ENCODE data around the gene RBL2. TPM values are rescaled to one million over a fixed set of nuclear protein-coding genes. Genes with fewer than 3 reads are reported as not detected.

The RBL2 gene
- total and polyA plus RNA-seq, 2 of the 13 experiments (the other 11 are each of a cell fraction or from before 2014, with no cell fraction given) = 41.2 to 60.9 TPM

DNA sequence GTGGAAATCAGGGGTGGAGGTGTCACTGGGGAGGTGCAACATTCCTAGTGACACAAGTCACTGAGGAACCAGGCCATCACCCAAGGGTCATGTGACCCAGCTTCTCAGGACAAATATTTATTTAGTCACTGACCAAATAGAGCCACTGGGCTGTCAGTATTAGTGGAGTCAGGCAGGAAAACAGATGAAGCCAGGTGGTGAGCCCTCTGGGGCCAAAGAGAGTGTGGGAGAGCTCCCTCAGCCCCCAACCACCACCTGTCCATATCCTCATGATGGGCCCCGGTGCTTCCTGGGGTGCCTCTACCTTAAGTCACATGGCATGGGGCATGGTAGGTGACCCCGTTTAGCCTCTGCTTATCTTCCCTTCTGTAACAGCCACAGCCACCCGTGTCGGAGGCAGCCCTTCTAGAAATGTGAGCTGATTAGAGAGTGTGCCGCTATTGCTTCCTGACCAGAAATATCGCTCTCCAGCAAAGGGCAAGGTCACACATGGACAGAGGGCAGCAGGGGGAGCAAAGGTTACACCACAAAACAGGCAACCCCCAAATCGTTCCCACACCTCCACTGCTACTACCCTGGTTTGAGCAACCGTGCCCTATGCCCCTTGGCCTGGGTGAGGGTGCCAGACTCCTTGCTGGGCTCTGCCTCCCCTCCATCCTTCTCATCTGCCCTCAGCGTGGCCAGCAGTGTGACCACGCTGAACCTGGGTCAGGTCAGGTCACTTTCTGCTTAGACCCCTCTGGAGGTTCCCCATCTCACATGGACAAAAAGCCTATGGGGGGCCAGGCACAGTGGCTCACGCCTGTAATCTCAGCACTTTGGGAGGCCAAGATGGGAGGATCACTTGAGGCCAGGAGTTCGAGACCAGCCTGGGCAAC is 77.4 kb downstream of the RBL2 start (continued):
- no peak for TF ChIP-seq ZNF660 (CRISPR knock-in tag; IDR thresholded peaks at IDR 0.05; ENCODE audit: borderline replicate concordance, low read depth)
- no peak; the same call in 1 of the 2 replicates for TF ChIP-seq FOXJ3 (CRISPR knock-in tag; IDR thresholded peaks at IDR 0.05; ENCODE audit: borderline replicate concordance)
- TF ChIP-seq SNRNP70 (IDR thresholded peaks at IDR 0.05; ENCODE audit: low read depth, low read length) = no peak
- 0 out of 2 replicates have a peak, but pooled peaks have one; percentile 18 for TF ChIP-seq SRF (IDR thresholded peaks at IDR 0.05; ENCODE audit: low read depth, low read length)
- peak; percentile 65; the same call in 1 of the 2 replicates for TF ChIP-seq SNAI1 (CRISPR knock-in tag; IDR thresholded peaks at IDR 0.05; ENCODE audit: borderline replicate concordance)
- no peak; the same call in 1 of the 2 replicates for TF ChIP-seq ZNF263 (CRISPR knock-in tag; IDR thresholded peaks at IDR 0.05)
- no peak; the same call in 1 of the 2 replicates for TF ChIP-seq THAP11 (CRISPR knock-in tag; IDR thresholded peaks at IDR 0.05)
- no peak for TF ChIP-seq ZNF577 (CRISPR knock-in tag; IDR thresholded peaks at IDR 0.05; ENCODE audit: borderline replicate concordance, low read depth)
- no peak for TF ChIP-seq ZNF557 (CRISPR knock-in tag; IDR thresholded peaks at IDR 0.05)
- TF ChIP-seq ZMAT3 (CRISPR knock-in tag; conservative IDR thresholded peaks at IDR 0.05) = peak; percentile 64; the same call in 1 of the 2 replicates
- TF ChIP-seq ZSCAN20 (CRISPR knock-in tag; IDR thresholded peaks at IDR 0.05; ENCODE audit: borderline replicate concordance) = no peak
- TF ChIP-seq, protein P1, sequence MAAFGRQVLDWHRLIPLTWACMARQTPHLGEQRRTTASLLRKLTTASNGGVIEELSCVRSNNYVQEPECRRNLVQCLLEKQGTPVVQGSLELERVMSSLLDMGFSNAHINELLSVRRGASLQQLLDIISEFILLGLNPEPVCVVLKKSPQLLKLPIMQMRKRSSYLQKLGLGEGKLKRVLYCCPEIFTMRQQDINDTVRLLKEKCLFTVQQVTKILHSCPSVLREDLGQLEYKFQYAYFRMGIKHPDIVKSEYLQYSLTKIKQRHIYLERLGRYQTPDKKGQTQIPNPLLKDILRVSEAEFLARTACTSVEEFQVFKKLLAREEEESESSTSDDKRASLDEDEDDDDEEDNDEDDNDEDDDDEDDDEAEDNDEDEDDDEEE (CRISPR knock-in tag; IDR thresholded peaks at IDR 0.05) = no peak
- peak; percentile 70; the same call in 1 of the 2 replicates for TF ChIP-seq SIX4 (CRISPR knock-in tag; IDR thresholded peaks at IDR 0.05)
- no peak for TF ChIP-seq MBNL3 (CRISPR knock-in tag; conservative IDR thresholded peaks at IDR 0.05)
- no peak for TF ChIP-seq ZNF709 (CRISPR knock-in tag; IDR thresholded peaks at IDR 0.05)
- TF ChIP-seq, protein P2, sequence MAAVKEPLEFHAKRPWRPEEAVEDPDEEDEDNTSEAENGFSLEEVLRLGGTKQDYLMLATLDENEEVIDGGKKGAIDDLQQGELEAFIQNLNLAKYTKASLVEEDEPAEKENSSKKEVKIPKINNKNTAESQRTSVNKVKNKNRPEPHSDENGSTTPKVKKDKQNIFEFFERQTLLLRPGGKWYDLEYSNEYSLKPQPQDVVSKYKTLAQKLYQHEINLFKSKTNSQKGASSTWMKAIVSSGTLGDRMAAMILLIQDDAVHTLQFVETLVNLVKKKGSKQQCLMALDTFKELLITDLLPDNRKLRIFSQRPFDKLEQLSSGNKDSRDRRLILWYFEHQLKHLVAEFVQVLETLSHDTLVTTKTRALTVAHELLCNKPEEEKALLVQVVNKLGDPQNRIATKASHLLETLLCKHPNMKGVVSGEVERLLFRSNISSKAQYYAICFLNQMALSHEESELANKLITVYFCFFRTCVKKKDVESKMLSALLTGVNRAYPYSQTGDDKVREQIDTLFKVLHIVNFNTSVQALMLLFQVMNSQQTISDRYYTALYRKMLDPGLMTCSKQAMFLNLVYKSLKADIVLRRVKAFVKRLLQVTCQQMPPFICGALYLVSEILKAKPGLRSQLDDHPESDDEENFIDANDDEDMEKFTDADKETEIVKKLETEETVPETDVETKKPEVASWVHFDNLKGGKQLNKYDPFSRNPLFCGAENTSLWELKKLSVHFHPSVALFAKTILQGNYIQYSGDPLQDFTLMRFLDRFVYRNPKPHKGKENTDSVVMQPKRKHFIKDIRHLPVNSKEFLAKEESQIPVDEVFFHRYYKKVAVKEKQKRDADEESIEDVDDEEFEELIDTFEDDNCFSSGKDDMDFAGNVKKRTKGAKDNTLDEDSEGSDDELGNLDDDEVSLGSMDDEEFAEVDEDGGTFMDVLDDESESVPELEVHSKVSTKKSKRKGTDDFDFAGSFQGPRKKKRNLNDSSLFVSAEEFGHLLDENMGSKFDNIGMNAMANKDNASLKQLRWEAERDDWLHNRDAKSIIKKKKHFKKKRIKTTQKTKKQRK (IDR thresholded peaks at IDR 0.05; ENCODE audit: low read length) = no peak
- TF ChIP-seq ZNF20 (CRISPR knock-in tag; IDR thresholded peaks at IDR 0.05) = no peak
- TF ChIP-seq ZNF383 (CRISPR knock-in tag; IDR thresholded peaks at IDR 0.05; ENCODE audit: borderline replicate concordance) = no peak
- TF ChIP-seq, protein P3, sequence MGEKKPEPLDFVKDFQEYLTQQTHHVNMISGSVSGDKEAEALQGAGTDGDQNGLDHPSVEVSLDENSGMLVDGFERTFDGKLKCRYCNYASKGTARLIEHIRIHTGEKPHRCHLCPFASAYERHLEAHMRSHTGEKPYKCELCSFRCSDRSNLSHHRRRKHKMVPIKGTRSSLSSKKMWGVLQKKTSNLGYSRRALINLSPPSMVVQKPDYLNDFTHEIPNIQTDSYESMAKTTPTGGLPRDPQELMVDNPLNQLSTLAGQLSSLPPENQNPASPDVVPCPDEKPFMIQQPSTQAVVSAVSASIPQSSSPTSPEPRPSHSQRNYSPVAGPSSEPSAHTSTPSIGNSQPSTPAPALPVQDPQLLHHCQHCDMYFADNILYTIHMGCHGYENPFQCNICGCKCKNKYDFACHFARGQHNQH (CRISPR knock-in tag; IDR thresholded peaks at IDR 0.05) = peak; percentile 92
- peak; percentile 63 for TF ChIP-seq ZMYM4 (CRISPR knock-in tag; IDR thresholded peaks at IDR 0.05)
- TF ChIP-seq ZKSCAN5 (CRISPR knock-in tag; IDR thresholded peaks at IDR 0.05) = 0 out of 2 replicates have a peak, but pooled peaks have one; percentile 63
- no peak for TF ChIP-seq TEAD2 (CRISPR knock-in tag; IDR thresholded peaks at IDR 0.05)
- no peak for TF ChIP-seq RARG (CRISPR knock-in tag; IDR thresholded peaks at IDR 0.05; ENCODE audit: low read depth)
- TF ChIP-seq HHEX (CRISPR knock-in tag; IDR thresholded peaks at IDR 0.05) = peak; percentile 80; the same call in 1 of the 2 replicates
- TF ChIP-seq POLR2G (IDR thresholded peaks at IDR 0.05; ENCODE audit: low read depth, low read length) = peak; percentile 60; the same call in 1 of the 2 replicates
- TF ChIP-seq NCOA5 (CRISPR knock-in tag; IDR thresholded peaks at IDR 0.05) = no peak

Data from HepG2 (cell line).